ENCODE results near the gene MEGF6. TPM values are rescaled to one million over a fixed set of nuclear protein-coding genes. Genes with fewer than 3 reads are reported as not detected.

MEGF6 gene
- total and polyA plus RNA-seq, 2 of the 8 experiments (the other 6 are each of a cell fraction or from before 2014, with no cell fraction given): 4.1 to 14.8 TPM

- TF ChIP-seq, protein P1, sequence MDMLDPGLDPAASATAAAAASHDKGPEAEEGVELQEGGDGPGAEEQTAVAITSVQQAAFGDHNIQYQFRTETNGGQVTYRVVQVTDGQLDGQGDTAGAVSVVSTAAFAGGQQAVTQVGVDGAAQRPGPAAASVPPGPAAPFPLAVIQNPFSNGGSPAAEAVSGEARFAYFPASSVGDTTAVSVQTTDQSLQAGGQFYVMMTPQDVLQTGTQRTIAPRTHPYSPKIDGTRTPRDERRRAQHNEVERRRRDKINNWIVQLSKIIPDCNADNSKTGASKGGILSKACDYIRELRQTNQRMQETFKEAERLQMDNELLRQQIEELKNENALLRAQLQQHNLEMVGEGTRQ (IDR thresholded peaks at IDR 0.05; ENCODE audit: low read length): no peak
- TF ChIP-seq TBP (IDR thresholded peaks at IDR 0.05; ENCODE audit: low read depth, low read length): no peak
- no peak for TF ChIP-seq SP1 (IDR thresholded peaks at IDR 0.05; ENCODE audit: low read depth, low read length)
These were observed 9.4 kb upstream of the MEGF6 start (continued) for GRCh38 chr1:3620708-3621107.

Measured in H1 (cell line).